NCI-H345 treated with DMSO at 0.1 percent for 48 hours (cell line): Measurements from ENCODE around the gene B3GNT5.

ENCODE experiments used
- DNase-seq: peaks from one replicate; lab custom pipeline; 2025; ENCODE audit not compliant: unreplicated experiment; lab: John Stamatoyannopoulos, UW

The B3GNT5 gene, protein sequence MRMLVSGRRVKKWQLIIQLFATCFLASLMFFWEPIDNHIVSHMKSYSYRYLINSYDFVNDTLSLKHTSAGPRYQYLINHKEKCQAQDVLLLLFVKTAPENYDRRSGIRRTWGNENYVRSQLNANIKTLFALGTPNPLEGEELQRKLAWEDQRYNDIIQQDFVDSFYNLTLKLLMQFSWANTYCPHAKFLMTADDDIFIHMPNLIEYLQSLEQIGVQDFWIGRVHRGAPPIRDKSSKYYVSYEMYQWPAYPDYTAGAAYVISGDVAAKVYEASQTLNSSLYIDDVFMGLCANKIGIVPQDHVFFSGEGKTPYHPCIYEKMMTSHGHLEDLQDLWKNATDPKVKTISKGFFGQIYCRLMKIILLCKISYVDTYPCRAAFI

DNA sequence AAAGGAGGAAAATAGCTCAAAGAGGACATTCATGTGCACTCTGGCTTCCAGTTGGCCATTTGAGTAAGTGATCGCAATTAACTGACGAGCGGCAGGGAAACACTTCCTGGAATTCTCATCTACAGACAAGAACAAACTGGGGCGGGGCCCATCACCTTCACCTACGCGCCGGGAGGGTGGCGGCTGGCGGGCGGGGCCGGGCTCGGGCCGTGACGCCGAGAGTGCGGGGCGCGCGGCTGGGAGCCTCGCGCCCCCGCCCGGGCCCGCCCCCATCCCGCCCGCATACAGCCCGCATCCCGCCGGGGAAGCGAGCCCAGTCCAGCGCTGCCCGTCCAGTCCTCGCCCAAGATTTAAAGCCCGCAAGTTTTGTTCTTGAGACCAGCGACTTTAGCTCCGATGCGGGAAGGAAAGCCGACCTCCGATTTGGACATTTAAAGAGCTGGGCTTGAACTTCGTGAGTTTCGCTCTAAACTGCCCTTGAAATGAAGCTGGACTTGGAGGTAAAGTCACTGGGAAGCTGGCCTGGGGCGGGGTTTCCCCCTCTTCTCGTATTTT, at the start of gene B3GNT5:
Gene B3GNT5, plus strand, starts transcription at position 281 of the 555 bp plus-strand sequence. CDS start 16,546 bp downstream, outside the sequence.
- peak; percentile 77 for DNase-seq

DNA sequence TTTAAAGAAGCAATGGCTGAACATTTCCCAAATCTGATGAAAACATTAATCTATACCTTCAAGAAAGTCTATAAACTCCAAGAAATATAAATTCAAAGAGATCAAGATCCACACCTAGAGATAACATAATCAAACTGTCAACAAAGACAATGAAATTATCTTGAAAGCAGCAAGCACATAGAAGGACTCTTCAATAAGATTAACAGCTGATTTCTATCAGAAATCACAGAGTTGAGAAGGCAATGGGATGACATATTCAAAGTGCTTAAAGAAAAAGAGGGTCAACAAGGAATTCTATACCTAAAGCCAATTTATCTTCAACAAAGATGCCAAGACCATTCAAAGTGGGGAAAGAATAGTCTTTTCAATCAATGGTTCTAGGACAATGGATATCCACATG, 49.4 kb upstream of the B3GNT5 start:
- DNase-seq, result no peak

DNA sequence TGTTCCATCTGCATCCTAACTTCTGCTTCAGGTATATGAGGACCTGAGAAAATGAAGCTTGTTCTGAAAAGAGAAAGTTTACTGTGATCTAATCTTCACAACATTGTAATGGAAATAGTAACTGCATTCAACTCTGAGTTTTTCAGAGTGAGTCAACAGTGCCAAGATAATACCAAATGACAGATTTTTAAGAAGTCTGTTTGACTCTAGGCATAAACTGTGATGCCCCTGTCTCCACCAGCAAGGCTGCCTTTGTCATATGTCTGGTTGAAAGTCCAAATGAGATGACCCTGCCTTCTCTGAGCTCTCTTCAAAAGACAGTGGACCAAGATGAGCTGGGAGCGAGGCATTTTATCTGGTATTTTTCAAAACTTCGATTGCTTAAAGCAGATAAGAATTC, 44.8 kb upstream of the B3GNT5 start:
- no peak for DNase-seq

DNA sequence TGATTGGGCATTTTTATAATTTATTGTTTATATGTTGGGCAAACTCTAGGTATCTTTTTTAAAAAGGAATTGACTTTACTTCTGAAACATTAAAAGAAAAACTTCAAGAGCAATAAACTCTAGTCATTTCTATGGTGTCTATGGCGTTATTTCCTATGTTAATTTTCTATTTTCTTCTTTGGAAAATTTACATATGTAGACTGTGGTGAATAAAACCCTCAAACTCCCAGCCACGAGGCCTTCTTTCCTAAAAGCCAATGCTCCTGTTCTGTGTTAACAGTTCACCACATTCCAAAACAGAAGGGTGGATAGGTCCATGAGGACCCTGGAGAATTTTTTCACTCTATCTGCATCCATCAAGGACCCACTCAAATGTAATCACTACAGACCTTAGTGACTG, 44.3 kb upstream of the B3GNT5 start:
- DNase-seq, result no peak

DNA sequence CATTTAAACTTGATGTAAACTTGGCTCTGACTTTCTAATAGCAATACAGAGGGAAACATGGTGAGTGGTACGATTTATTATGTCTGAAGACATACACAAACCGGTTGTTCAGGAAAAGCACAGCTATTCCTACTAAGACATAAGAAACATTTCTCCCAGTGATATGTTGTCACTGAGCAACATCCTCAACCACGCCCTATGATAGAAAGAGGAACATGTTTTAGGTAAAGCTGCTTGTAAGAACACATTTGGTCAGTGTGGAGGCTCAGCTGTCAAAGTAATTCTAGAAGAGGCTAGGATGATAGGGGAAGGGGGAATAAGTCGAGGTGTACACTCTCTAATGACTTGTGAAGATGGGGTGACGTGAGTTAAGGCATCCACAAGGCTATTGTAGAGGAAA, 42.7 kb upstream of the B3GNT5 start:
- DNase-seq, result no peak

DNA sequence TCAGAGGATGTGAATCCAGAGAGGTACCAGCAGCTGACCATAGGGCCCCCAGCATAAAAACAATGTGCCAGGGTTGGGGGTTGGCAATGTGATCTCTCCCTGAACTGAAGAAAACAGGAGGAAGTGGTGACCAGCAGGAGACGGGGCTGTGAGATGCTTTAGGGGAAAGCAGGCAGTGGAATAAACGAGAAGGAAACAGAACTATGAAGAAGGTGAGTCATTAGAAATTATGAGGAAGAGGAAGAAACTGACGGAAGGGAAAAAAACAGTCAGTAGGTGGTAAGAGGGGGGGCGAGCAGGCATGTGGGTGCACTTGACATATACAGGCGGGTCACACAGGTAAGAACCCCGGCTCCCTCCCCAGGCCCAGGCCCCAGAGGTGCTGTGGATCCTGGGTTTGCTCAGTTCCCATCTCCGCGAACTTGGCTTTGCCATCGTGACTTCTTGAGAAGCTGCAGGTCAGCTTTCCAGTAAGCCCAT, 42.2 kb upstream of the B3GNT5 start:
- no peak for DNase-seq

DNA sequence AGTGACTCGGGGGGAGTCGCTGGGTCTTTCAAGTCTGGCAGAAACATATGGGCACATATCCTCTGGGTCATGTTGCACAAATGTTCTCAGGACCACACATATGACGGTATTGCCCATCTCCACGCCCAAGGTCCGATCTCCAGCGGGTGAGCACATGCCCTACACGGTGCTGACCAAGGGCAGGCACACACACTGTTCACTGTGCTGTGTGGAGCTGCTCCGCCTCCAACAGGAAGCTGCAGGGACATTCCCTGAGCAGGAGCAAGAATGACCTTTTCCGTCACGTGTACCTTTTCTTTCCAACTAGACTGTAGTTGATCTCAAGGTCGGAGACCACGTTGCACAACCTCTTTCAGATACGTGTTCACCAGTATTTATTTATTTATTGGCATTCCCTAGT, 41.7 kb upstream of the B3GNT5 start:
- no peak for DNase-seq

DNA sequence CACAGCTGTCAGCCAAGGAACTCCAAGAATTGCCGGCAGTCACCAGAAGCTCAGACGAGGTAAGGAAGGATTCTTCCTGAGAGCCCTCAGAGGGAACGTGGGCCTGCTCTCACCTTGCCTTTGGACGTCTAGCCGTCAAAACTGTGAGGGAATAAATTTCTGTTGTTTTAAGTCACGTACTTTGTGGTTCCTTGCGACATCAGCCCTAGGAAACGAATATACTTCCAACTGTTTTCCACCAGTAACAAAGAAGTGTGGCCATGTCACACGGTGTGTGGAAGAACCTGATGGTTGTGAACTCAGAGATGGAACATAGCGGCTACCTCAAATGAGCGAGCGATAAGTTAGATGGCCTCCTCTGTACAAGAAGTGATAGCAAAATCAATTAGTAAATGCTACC, 41.0 kb upstream of the B3GNT5 start:
- no peak for DNase-seq

DNA sequence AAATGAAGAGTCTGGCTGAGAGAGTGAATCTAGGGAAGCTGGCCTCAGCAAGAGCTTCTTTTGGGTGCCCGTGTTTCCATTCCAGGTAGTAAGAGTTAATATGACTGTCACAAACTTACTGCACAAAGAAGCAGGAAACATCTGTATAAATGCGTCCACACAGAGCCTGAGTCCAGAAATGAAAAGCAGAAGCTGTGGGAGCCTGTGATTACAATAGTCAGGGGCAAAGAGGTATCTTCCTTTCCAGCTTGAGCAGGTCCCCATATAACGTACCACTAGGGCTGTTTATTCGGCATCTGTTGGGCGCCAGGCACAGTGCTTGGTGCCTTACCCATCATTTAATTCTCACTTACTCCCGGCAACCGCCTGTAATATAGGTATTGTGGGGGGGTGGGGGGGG, 40.5 kb upstream of the B3GNT5 start:
- no peak for DNase-seq

DNA sequence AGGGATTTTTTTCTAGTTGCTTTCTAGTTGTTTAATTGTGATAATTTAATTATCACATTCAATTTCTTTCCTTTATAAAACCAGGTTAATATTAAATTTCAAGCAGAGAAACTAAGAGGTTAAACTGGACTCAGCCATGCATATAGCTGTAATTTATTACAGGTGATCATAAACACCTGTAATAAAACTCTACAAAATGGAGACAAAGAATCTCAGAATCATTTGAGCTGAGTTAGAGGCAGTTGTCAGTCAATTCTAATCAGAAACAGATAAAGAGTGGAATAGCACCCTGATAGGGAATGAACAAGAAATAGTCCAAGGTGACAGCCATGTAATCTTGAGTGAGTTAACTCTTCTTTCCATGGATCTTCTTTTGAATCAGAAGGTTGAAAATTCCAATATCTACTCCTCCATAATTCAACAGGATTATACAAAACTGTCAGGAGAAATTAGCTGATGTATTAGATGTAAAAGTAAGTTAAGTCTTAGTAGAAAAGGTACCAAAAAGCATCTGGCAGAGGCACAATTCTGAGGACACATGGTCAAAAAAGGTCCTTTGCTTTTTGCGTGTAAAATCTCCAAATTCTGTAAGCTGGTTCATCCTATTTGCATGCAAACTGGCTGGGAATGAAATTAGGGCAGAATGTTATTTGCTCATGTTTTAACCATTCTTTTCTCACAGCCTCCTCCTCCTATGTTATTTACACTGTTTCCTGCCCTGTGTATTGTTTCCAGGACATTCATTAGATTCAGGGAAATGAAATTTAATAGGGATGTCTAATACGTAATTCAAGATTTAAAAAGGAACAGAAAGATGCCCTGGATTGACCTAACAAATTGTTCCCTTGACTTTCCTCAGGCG, 39.4 kb upstream of the B3GNT5 start:
- DNase-seq, result no peak

DNA sequence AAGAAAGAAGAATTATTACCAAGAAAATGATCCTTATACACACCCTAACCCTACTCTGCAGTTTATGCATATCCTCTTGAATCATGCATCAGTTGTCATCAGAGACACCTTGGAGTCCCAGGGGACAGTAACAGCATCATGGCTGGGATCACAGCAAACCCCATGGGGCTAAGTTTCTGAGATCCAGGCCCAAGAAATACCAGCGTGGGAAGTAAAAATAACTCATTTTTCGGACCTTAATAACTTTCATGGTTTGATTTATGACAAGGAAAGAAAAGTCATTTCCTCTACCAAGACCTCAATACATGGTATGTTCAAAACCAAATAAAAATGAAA, 38.8 kb upstream of the B3GNT5 start:
- DNase-seq, result no peak

DNA sequence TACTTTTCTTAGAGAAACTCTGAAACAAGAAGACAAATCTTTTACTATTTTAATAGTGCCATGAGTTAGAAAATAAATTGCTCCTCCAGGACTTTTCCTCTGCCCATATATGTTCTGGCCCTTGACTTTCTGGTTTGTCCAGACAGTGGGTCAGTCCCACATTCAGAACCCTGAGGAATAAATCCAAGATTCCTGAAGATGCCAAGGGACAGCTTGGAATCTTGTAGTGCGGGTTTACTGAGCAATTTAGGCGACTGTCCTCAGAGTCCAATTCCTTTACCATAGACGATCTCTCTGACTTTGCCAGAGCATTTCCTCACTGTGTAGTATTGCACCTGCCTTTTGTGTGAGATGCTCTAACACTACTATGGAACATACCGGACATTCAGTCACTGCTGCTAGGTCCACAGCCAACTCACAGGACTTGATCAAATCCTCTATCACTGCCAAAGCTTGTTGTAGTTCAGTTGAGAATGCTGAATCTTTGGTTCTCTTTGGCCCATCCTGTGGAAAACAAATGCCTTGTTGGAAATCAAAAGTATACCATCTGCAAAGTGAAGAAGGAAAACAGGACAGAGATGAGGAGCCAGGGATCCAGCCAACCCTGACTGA, 37.4 kb upstream of the B3GNT5 start:
- no peak for DNase-seq

DNA sequence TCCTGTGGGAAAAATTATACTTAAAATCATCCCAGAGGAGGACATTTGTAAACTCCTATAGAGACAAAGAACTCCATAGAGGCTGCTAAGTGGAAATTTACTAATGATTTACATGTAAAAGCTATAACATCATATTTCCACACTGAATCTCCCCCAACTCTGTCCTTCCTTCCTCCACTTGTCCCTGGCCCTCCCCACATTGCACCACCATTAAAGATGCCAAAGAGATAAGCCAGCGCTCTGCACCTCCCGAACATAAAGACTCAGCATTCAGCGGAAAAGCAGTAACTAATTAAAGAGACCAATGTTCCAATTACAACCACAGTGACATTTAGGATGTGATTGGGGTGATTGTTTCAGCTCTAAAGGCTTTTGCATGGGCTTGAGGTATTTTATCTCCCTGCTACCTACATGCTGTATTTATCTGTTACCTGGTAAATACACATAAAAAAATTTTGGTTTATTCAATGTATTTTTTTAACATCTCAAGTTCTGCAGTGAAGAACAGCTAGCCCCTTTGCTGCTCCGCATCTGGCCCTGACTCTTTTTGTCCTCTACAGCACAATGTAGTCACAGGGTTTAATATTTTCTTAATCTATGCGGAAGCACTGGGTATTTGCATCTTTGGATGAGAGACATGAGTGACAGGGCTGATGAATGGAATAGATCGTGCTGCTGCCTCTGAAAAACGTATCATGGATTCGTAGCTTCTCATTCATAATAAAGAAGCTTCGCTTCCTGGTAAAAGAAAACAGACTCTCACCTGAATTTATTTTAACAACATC, 35.3 kb upstream of the B3GNT5 start:
- no peak for DNase-seq

DNA sequence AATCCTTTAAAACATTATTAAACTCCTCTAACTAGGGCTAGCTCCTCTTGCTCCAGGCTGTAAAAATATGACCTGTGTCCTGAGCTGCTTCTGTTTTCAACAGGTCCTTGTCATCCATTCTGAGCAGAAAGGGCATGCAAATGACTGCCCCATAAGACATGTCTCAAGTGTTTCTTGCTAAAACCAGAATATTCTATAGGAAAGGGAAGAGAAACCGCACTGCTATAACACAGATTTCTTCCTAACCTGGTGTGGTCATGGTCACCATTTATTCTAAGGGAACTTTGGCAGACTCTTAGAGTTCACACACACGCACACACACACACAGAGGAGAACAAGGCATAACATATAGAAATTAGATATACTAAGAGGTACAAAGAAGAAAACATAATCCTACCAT, 34.2 kb upstream of the B3GNT5 start:
- no peak for DNase-seq

DNA sequence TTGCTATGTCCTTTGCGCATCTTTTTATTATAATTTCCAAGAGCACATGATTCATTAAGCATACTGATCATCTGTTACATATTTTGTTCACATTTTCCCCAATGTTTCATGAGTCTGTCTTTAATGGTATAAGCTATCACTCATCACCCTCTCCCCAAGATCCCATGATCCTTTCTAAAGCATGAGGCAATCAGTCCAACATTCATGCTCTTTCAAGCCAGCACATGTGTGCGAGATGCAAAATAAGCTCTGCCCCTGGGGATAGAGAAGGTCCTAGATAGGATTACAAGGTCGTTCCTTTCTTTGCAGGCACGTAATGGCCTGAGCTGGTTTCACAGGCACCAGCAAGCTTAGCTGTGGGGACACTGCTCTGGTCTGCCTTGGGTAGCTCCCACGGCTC, 32.2 kb upstream of the B3GNT5 start:
- no peak for DNase-seq

DNA sequence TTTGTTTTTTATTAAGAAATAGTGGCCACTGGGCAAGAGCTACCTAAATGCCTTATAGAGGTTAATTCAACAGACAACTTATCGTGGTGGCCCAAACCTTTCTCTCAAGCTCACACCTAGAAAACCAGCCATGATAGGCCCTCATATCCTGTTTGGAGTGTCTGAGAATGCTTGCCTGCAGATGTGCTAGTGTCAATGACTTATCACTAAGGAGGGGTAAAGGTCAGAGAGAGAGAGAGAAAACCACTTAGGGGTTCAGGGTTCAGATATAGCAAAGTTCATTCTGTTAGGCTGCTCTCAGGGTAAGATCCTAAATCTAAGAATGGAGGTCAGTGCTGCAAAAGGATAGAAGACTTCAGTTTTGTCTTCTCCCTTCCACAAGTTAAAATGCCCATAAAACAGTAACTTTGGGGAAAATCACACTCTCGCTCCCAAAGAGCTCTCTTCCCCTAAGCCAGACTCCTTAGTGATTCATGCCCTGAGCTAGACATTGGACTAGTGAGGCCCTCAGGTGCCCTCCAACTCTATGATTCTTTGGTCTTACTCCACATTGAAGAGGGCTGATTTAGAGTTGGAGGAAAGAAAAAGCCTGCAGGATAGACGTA, 30.3 kb upstream of the B3GNT5 start:
- no peak for DNase-seq

DNA sequence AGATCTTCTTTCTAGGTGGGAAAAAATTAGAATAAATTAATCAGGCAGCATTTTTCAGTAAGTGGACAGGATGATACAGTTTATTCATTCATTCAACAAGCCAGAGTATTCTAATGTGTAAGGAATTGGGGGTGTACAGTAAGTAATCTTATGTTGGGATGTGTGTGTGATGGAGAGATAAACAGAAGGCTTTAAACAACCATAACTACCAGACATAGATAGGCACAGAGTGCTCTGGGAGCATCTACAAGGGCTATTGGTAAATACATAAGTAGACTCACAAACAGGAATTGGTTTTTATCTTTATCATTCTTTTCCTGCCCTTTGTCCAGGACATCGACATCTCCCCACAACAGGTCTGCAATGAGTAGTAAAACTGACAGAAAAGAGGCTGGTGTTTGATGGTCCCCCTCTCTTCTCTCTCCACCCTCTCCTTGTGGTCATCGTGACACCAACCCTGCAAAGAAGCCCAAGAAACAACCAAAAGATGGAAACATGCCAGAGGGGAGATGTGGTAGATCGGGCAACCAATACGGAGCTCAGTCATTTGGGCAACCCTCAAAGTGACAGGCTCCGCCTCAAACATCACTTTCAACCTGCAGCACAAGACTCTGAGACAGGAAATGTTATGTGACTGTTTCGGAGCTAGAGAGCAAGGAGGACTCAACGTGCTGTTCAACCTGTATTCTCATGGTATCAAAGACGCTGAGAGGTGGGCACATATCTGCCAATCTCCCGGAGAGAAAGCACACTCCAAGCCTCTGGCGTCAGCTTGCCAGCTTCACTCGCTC, 28.7 kb upstream of the B3GNT5 start:
- no peak for DNase-seq

DNA sequence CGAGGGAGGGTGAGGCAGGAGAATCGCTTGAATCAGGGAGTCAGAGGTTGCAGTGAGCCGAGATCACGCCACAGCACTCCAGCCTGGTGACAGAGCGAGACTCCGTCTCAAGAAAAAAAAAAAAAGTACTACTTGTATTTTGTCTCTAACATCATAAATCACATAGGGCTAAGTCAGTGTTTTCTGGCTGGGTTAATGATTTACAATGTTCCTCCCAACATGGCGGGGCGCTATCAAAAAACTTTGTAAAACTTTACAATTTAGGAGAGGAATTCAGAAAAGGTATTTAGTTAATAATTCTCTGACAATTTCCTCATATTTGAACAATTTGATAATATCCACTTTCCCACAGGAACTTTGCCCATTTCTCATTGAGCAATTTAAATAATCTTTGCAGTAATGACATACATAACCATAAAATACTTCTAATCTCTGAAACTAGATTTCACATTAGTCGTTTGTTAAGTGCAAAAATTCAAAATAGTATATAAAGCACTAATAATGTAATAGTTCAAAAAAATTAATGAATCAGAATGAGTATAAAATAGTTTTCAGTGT, 26.6 kb upstream of the B3GNT5 start:
- no peak for DNase-seq

DNA sequence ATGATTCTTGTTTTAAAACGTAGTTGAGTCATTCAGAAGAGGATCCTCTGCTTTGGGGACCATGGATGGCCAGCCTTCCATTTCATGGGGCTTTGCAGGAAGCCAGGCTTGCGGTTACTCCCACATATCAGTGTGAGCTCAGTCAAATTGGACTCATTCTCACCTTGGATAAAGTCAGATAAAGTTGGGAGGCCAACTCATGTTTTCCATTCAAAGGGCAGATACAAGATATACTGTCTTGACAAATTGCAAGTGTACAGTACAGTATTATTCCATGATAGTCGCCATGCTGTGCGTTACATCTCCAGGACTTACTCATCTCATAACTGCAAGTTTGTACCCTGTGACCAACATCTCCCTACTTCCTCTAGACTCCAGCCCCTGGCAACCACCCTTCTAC, 25.5 kb upstream of the B3GNT5 start:
- DNase-seq, result no peak
